Head of caudate nucleus (tissue), 42 donors: ENCODE measurements around the gene LAMA3.

Experiments
- DNase-seq, 42 donors: peaks; one replicate each; pipeline versions ENCODE4 v3.0.0 to v3.0.0-alpha.2; 2020 to 2021; ENCODE audit warnings: mixed read lengths in 7 of 42
- intact Hi-C: fragments of 100-400 bp; cut with DNase I; formaldehyde crosslinking; loops from one replicate; pipeline ENCODE4 v1.15.0; 2022

The LAMA3 gene

GRCh38 chr18:23828426-23828825 is 139.2 kb downstream of the LAMA3 start:
- DNase-seq, result no peak
- intact Hi-C loops, result loop anchor here (10.0 kb wide), 1 partner anchor 286 kb away; no protein-coding TSS in a partner anchor

DNA sequence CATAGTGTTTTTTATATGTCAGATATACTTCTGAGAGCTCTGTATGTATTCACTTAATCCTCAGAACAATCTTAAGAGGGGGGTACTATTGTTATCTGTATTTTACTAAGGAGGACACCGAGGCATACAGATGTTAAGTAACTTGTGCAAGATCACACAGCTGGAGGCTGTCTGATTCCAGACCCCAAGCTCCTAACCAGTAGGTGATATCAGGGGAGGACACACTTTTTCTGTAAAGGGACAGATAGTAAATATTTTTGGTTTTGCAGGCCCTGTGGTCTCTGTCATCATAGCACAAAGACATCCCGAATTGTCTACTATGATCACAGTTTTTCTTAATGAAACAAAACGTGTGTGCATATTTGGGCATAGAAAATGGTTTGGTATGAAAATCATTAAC is 143.7 kb downstream of the LAMA3 start:
- no peak for DNase-seq
- intact Hi-C loops, result loop anchor here (10.0 kb wide), 1 partner anchor 52 kb away; no protein-coding TSS in a partner anchor

DNA sequence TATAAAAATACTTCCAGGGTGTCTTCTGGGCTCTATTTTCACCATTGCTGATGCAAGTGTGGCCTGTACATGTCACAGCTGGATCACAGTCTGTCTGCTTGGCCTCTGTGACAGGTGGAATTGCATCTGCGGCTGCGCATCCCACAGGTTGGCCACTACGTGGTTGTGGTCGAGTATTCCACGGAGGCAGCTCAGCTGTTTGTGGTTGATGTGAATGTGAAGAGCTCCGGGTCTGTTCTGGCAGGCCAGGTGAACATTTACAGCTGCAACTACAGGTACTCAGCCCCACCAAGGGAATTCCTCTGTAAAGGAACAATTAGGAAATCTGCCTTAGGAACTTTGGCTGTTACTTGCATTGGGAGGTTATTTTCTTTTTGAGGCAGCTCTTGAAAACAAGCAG is 144.5 kb downstream of the LAMA3 start:
- intact Hi-C loops, result loop anchor here (10.0 kb wide), 1 partner anchor 51 kb away; no protein-coding TSS in a partner anchor
- DNase-seq, result no peak

DNA sequence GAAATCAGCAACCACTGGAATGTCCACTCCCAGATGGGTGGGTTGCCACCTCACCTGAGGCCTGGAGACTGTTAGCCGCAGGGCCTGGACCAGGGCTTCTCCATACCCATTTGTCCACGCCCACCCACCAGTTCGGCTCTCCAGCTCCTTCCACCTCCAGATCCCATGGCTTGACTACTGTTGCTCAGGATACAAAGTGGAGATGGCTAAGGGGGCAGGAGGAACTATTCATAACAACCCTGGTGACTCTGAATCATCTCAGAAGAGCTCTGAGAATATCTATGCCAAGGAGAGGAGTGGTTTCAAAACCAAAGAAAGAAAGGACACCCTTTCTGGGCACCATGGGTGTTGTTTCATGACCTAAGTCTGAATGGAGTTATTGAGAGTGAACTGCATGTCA is 145.8 kb downstream of the LAMA3 start:
- DNase-seq, result no peak
- intact Hi-C loops, result loop anchor here (10.0 kb wide), 1 partner anchor 50 kb away; no protein-coding TSS in a partner anchor

DNA sequence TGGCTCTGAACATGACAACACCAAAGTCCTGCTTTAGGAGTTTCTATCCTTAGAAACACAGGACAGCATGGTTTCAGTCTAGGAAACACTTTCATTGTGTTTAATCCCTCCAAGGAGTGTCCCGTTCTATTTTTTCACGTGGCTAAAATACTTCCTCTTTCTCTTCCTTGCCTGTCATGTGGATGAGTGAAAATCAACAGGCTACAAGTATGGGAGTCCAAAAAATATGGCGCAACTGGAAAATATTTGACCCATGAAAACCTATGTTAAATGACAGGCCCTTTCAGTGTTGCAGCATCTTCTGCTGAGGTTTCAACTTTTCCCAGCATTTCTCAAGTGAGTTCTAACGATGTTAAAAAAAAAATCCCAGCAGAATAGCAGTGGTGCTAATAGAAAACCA is 146.3 kb downstream of the LAMA3 start:
- intact Hi-C loops, result loop anchor here (10.0 kb wide), 1 partner anchor 49 kb away; no protein-coding TSS in a partner anchor
- no peak for DNase-seq

GRCh38 chr18:23837591-23837990 is 148.3 kb downstream of the LAMA3 start:
- no peak for DNase-seq
- intact Hi-C loops, result loop anchor here (10.0 kb wide), 1 partner anchor 47 kb away; no protein-coding TSS in a partner anchor

DNA sequence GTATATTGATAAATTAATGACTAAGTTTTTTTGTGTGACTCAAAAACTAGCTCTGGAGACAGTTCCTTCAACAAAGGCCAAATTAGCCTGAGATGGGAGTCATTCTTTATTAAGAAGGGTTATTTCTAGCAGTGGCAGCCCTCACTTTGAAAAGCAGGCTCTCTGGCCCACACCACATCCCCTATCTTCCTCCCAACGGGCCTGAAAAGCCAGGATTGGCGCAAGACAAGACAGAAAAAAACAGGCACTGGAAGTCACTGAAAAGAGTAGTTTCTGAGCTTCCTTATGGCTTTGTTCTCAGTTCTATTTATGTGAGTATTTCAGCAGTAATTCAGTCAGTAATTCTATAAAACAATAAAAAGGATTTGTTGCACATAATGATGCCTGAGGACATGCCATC is 149.0 kb downstream of the LAMA3 start:
- DNase-seq, result no peak
- intact Hi-C loops, result loop anchor here (10.0 kb wide), 1 partner anchor 47 kb away; no protein-coding TSS in a partner anchor

DNA sequence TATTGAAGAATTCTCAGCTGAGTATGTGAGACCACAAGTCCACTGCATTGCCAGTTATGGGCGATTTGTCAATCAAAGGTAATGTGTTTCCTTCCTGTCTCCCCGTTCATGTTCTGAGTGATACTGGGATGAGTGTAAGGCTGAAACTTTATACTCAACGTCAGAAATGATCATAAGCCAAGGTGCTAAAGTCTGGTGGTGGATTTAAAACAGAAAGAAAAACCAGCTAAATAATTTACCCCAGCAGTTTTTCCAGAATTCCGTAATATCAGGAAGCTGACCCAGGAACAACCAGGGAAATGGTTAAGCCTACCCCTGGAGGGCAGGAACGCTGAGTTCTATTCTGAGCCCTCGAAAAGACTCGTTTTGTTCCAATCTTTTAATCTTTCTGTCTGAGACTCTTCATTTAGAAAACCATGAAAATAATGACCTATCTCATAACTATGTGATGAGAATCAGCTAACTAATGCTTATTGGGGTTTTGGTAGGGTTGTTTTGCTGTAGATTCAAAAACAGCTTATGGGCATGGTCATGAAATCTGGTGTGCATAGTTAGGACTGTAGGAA is 149.6 kb downstream of the LAMA3 start:
- intact Hi-C loops, result loop anchor here (10.0 kb wide), 1 partner anchor 46 kb away; no protein-coding TSS in a partner anchor
- DNase-seq, result no peak

DNA sequence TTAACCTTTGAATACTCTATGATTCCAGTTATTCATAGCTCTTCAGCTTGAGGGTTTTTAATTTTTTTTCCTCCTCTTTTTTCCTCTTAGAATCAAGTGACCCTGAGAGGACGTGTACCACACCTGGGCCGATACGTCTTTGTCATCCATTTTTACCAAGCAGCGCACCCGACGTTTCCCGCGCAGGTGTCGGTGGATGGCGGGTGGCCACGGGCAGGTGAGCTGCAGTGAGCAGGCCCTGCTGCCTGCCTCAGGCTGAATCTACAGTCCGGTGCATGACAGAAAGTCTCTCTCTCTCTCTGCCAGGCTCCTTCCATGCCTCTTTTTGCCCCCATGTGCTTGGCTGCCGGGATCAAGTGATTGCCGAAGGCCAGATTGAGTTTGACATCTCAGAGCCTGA is 153.1 kb downstream of the LAMA3 start:
- intact Hi-C loops, result no loop called here
- no peak for DNase-seq

DNA sequence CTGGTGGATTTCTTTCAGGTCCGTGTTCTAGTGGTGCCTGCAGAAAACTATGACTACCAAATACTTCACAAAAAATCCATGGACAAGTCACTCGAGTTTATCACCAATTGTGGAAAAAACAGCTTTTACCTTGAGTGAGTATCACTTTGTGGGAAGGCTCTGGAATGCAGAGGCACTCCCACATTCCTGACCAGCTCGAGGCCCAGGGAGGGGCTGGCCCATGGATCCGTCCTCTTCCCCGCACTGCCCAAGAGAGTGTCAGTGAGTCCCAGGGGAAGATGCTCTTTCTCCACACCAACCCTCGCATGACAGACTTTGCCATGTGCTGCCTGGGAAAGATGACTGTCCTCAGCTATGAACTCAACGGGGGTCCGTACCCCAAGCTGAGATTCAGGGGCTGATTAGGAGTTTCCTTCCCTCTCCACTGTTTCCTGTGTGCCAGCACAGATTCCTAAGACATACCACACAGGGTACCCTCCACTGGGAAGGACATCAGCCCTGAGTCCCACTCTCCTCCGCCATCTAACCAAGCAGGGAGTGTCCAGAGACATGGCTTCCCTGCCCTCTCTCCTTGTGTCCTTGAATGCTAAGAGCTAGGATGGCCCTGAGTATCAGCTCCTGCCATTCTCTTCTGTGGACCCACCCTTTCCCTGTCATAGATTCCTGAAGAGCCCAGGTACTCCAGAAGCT is 155.9 kb downstream of the LAMA3 start:
- intact Hi-C loops, result no loop called here
- DNase-seq, result no peak

- DNase-seq, result no peak
- intact Hi-C loops, result no loop called here
Measured at GRCh38 chr18:23845988-23846630, 156.9 kb downstream of the LAMA3 start.

DNA sequence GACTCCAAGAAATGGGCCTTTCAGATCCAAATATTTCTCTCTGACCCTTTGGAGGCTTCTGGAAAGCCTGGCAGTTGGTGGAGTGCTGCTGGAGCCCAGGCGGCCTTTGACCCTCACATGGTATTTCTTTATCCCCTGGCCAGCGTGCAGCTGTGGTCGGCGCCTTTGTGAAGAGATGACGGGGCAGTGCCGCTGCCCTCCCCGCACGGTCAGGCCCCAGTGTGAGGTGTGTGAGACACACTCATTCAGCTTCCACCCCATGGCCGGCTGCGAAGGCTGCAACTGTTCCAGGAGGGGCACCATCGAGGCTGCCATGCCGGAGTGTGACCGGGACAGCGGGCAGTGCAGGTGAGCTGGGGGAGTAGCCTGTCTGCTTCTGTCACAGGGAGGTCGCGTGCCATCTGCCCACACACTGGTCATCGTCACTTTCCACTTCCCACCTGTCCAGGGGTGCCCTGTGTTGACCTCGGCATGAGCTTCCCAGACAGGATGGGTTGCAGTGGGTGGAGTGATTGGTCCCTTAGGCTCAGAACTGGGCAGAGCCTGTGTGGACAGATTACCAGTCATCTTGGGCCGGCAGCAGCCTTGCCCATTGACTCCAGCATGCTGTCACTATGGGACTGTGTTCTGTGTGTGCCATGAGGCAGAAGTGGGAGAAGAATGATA is 158.2 kb downstream of the LAMA3 start:
- intact Hi-C loops, result no loop called here
- no peak for DNase-seq

GRCh38 chr18:23849141-23849540 is 159.9 kb downstream of the LAMA3 start:
- intact Hi-C loops, result no loop called here
- no peak for DNase-seq

GRCh38 chr18:23850215-23850614 is 161.0 kb downstream of the LAMA3 start:
- no peak for DNase-seq
- intact Hi-C loops, result no loop called here

DNA sequence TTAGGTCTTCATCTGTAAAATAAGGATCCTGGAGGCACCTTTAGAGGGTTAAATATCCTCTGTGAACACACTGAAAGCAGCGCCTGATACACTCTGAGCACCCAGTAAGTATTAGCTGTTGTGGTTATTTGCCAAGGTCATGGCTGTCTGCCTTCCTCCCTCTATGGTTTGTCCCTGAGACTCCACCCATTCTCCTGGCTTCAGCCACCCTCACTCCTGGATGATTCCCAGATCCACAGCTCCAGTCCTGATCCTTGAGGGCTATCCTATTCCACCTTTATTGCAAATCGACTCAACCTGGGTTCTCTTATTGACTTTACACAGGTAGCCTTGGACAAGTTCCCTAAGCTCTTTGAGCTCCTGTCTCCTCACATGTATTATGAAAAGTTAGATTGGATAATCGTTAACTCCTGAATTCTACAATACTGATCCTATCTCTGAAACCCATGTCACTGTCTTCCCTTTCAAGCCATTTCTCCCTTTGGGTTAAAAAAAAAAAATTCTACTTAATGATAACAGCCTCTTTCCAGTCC is 162.3 kb downstream of the LAMA3 start:
- peak in 1 of 42 donors; percentile 15 for DNase-seq
- intact Hi-C loops, result no loop called here

DNA sequence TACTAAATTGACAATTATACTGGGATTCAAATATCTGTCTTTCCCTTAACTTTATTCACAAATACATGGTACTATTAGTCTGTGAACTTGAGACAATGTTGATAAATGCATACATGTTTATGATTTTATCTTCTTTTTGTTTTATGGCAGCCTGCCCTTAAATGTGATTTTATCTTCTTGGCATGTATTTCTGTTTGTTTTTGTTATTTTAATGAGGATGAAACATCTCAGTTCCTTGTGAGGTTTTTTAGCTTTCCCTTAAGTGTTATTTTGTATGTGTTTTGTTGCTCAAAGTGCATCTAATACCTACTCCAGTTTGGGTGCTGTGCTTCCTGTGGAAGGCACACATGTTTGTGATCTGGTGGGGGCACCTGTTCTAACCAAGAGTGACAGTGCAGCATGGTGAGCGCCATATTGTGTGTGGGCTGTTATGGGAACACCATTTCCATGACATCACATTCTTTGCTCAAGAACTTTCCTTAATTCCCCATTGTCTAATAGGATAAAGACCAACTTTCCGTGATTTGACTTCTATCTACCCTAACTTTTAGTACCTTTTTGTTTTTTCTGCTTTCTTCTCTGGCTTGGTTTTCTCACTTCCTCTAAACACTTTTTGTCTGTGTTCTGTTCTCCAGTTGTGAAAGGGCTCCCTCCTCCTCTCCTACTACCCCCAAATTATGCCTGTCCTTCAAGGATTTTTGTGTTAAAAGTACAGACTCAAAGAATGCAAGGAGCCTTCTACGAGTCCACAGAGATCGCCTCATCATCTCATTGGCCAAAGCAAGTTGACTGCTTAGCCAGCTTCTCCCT is 163.2 kb downstream of the LAMA3 start:
- intact Hi-C loops, result no loop called here
- peak in 1 of 42 donors; percentile 22 for DNase-seq

GRCh38 chr18:23853448-23854195 is 164.4 kb downstream of the LAMA3 start:
- DNase-seq, result no peak
- intact Hi-C loops, result no loop called here

DNA sequence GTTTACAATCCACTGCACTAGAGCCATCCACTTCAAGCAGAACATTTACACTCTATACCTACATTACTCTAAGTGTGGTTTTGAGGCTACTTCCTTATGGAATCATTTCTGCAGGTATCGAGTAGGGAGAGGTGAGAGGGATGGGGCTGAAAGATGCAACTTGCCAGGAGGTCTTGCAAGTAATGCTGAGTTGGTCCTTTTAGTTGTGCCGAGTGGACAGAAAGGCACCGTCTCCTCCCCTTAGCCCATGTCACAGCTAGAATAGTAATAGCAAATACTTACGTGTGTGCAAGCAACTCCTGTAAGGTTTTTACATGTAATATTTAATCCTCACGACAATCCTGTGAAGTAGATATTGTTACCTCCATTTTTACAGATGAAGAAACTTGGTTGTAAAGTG is 166.5 kb downstream of the LAMA3 start:
- intact Hi-C loops, result no loop called here
- DNase-seq, result no peak
